ENCODE results near the gene PROSER2. TPM values are rescaled to one million over a fixed set of nuclear protein-coding genes. Genes with fewer than 3 reads are reported as not detected.

The PROSER2 gene
- total and polyA plus RNA-seq, 9 donors = 1.3 to 13.4 (median 3.7) TPM

DNA sequence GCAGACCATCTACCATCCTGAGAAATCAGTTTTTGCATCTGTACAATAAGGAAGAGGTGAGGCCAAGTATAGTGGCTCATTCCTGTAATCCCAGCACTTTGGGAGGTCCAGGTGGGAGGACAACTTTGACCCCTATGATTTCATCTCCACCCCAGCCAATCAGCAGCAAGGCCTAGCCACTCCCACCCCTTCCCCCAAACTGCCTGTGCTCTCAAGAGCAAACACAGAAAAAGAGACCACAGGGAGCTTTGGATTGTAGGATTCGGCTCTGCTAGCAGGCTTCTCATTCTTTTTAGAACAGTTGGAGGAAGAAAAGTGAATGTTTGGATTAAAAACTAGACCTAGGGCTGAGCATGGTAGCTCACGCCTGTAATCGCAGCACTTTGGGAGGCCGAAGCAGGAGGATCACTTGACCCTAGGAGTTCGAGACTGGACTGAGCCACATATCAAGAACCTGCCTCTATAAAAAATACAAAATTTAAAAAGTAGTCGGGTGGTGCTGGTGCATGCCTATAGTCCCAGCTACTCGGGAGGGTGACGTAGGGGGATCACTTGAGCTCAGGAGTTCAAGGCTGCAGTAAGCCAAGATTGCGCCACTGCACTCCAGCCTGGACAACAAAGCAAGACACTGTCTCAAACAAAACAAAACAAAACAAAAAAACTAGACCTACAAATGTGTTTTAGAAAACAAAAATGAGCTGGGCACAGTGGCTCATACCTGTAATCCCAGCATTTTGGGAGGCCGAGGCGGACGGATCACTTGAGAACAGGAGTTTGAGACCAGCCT, 25.1 kb upstream of the PROSER2 start:
- TF ChIP-seq, protein P1, sequence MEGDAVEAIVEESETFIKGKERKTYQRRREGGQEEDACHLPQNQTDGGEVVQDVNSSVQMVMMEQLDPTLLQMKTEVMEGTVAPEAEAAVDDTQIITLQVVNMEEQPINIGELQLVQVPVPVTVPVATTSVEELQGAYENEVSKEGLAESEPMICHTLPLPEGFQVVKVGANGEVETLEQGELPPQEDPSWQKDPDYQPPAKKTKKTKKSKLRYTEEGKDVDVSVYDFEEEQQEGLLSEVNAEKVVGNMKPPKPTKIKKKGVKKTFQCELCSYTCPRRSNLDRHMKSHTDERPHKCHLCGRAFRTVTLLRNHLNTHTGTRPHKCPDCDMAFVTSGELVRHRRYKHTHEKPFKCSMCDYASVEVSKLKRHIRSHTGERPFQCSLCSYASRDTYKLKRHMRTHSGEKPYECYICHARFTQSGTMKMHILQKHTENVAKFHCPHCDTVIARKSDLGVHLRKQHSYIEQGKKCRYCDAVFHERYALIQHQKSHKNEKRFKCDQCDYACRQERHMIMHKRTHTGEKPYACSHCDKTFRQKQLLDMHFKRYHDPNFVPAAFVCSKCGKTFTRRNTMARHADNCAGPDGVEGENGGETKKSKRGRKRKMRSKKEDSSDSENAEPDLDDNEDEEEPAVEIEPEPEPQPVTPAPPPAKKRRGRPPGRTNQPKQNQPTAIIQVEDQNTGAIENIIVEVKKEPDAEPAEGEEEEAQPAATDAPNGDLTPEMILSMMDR (IDR thresholded peaks at IDR 0.05) = no peak
- TF ChIP-seq POLR2A (IDR thresholded peaks at IDR 0.05) (no peak), EP300 (IDR thresholded peaks at IDR 0.05) (no peak)

DNA sequence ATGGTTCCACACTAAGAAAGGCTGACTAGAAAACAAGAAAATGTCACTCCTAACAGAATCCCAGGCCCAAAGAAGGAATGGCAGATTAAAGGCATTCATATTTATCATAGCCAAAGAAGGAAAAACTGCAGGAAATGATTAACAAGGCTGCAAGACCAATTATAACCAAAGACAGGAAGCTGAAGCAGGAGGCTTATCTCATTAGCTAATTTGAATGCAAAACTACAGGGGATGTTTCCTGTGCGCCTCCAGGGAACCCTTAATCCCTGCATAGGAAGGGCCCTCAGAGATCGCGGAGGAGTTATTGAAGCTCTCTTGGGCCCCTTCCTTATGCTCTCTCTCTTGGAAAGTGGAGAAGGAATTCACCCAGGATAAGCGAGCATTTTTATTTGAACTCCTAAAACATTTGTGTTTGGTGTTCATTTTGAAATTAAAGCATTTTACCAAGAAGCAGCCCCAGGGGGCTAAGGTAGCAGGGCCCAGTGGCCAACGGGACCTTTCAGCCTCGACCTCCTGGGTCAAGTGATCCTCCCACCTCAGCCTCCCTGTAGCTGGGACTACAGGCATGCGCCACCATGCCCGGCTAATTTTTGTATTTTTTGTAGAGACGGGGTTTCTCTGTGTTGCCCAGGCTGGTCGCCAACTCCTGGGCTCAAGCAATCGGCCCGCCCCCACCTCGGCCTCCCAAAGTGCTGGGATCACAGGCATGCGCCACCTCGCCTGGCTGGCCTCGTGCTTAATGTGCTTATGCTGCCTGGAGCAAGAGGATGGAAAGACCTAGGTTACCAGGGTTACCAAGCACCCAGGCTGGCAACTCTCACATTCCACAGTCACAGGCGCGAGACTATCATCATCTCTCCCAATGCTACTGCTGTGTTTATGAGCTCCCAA, 24.1 kb upstream of the PROSER2 start:
- Histone ChIP-seq H3K27ac (no peak overlapping the region), H3K4me1 (ENCODE audit: insufficient read depth) (peaks cover 2% of the 10 kb centered on the region), H3K36me3 (no peaks in the 10 kb centered on the region), H3K4me3 (no peak overlapping the region), H3K9me3 (no peaks in the 10 kb centered on the region), H3K27me3 (no peaks in the 10 kb centered on the region)
- no peak for DNase-seq
- intact Hi-C loops (cut with DNase I) = no loop called here
- no peak for TF ChIP-seq POLR2A (IDR thresholded peaks at IDR 0.05)
- 71 to 78% (median 75%) methylated on average over 18 of the region's 18 CpGs for WGBS, 3 donors

More for the DNA sequence above, 25.1 kb upstream of the PROSER2 start:
- DNase-seq = no peak
- H3K4me1 ChIP-seq (ENCODE audit: insufficient read depth) = peaks cover 2% of the 10 kb centered on the region
- H3K9me3 ChIP-seq = no peaks in the 10 kb centered on the region
- intact Hi-C loops (cut with DNase I) = no loop called here
- WGBS, 3 donors = 81 to 90% (median 87%) methylated on average over 12 of the region's 12 CpGs
- H3K36me3 ChIP-seq = no peaks in the 10 kb centered on the region
- H3K4me3 ChIP-seq = no peak overlapping the region
- H3K27me3 ChIP-seq = no peaks in the 10 kb centered on the region
- H3K27ac ChIP-seq = no peak overlapping the region

DNA sequence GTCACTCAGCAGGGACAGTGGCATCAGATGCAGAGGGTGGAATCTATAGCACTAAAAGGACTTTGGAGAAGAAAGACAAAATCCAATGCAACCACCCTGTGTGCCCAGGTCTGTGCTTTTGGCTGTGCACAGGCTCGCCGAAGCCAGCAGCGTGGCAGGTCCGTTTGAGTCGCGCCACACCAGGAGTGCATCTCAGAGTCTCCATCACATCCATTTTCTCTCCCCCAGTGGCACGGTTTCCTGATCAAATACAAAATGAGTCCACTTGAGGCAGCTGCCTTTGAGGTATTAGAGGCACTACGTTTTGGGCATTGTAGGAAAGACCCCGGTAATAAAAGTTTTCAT, 23.4 kb upstream of the PROSER2 start:
- no peak for DNase-seq
- intact Hi-C loops (cut with DNase I) = no loop called here
- Histone ChIP-seq H3K9me3 (no peaks in the 10 kb centered on the region), H3K36me3 (no peaks in the 10 kb centered on the region), H3K27me3 (no peaks in the 10 kb centered on the region), H3K27ac (no peak overlapping the region), H3K4me1 (ENCODE audit: insufficient read depth) (peaks cover 2% of the 10 kb centered on the region), H3K4me3 (no peak overlapping the region)
- 91 to 96% (median 92%) methylated on average over 9 of the region's 9 CpGs for WGBS, 3 donors
- TF ChIP-seq POLR2A (IDR thresholded peaks at IDR 0.05) = no peak
- TF ChIP-seq, protein P1 (IDR thresholded peaks at IDR 0.05) = no peak
- no peak for TF ChIP-seq EP300 (IDR thresholded peaks at IDR 0.05)

DNA sequence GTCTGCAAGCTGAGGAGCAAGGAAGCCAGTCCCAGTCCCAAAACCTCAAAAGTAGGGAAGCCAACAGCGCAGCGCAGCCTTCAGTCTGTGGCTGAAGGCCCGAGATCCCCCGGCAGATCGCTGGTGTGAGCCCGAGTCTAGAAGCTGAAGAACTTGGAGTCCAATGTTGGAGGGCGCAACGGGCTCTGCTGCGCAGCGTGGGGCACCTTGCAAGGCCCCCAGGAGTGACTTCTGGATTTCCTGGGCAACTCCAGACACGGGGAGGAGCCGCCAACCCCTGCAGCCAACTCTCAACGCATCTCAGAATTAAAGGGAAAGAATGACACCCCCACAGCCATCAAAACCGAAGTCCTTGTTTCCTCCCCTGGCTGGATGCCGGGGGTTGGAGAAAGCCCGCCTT, 18.8 kb upstream of the PROSER2 start:
- peaks cover 2% of the 10 kb centered on the region for H3K4me1 ChIP-seq (ENCODE audit: insufficient read depth)
- H3K27me3 ChIP-seq = no peaks in the 10 kb centered on the region
- no peak overlapping the region for H3K27ac ChIP-seq
- TF ChIP-seq, protein P1 (IDR thresholded peaks at IDR 0.05) = no peak
- TF ChIP-seq POLR2A (IDR thresholded peaks at IDR 0.05) = no peak
- TF ChIP-seq EP300 (IDR thresholded peaks at IDR 0.05) = no peak
- 92 to 94% (median 94%) methylated on average over 16 of the region's 16 CpGs for WGBS, 3 donors
- intact Hi-C loops (cut with DNase I) = no loop called here
- no peaks in the 10 kb centered on the region for H3K36me3 ChIP-seq
- H3K4me3 ChIP-seq = no peak overlapping the region
- no peak for DNase-seq
- no peaks in the 10 kb centered on the region for H3K9me3 ChIP-seq

Data from ovary (tissue), 9 donors.